ENCODE measurements around the gene SLC6A19.

DNA sequence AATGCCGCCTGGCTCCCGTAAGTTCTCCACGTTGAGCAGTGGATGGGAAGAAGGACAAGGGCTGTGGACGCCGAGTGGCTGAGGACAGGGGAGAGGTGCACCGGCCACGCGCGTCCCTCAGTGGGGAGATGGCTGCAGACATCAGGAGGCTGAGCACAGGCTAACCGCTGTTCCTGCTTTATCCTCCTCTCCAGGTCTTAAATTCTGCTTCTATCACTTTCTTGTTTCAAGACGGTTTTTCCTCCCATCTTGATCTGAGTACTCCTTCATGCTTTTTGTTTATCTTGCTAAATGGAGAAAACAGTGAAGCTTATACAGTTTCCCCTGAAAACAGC is 42.1 kb upstream of the SLC6A19 start:
- TF ChIP-seq, protein P1, sequence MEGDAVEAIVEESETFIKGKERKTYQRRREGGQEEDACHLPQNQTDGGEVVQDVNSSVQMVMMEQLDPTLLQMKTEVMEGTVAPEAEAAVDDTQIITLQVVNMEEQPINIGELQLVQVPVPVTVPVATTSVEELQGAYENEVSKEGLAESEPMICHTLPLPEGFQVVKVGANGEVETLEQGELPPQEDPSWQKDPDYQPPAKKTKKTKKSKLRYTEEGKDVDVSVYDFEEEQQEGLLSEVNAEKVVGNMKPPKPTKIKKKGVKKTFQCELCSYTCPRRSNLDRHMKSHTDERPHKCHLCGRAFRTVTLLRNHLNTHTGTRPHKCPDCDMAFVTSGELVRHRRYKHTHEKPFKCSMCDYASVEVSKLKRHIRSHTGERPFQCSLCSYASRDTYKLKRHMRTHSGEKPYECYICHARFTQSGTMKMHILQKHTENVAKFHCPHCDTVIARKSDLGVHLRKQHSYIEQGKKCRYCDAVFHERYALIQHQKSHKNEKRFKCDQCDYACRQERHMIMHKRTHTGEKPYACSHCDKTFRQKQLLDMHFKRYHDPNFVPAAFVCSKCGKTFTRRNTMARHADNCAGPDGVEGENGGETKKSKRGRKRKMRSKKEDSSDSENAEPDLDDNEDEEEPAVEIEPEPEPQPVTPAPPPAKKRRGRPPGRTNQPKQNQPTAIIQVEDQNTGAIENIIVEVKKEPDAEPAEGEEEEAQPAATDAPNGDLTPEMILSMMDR (IDR thresholded peaks at IDR 0.05): no peak
- TF ChIP-seq POLR2A (IDR thresholded peaks at IDR 0.05): no peak
- no peak for TF ChIP-seq POLR2AphosphoS5 (IDR thresholded peaks at IDR 0.05; ENCODE audit: insufficient read depth in 1 of 2, low read depth in 1 of 2)
